PC-9 (cell line): ENCODE data around the gene CCNE1. TPM values are rescaled to one million over a fixed set of nuclear protein-coding genes. Genes with fewer than 3 reads are reported as not detected.
A peak's percentile ranks its signal among the peaks of the same experiment; 100 is the strongest.

Experiments used
- BruUV-seq: library from RNA; stranded (reverse); fragments of 400-500 nt; replicated peaks from 2 replicates; lab custom pipeline; 2021; lab: Mats Ljungman, UMichigan
- CTCF ChIA-PET: fragments of 300-600 bp; sonication (Branson Sonifier 250); formaldehyde crosslinking; loops from one replicate; lab custom pipeline; 2022; ENCODE audit warnings: antibody characterized with exemption; lab: Charles Lee
- POLR2A ChIA-PET: fragments of 300-600 bp; sonication (Branson Sonifier 250); formaldehyde crosslinking; loops from one replicate; lab custom pipeline; 2022; ENCODE audit warnings: antibody characterized with exemption; ENCODE audit not compliant: unreplicated experiment; lab: Charles Lee
- DNase-seq, 2 experiments: peaks; one replicate each; pipeline versions ENCODE4 v3.0.0 to v3.0.0-alpha.2; 2015 to 2022; ENCODE audit warnings: mixed read lengths in 1 of 2
- H2AFZ ChIP-seq: fragments of 200-600 bp; sonication (generic); 2 replicates; pipeline ENCODE4 v1.8.1; 2017; ENCODE audit warnings: antibody characterized with exemption
- H3F3A ChIP-seq: fragments of 200-600 bp; sonication (generic); 2 replicates; pipeline ENCODE4 v1.8.1; 2017; ENCODE audit warnings: antibody characterized with exemption, mild to moderate bottlenecking, low read depth; ENCODE audit not compliant: insufficient read depth
- H3K27ac ChIP-seq: fragments of 200-600 bp; sonication (generic); 2 replicates; pipeline ENCODE4 v1.6.1; 2016; ENCODE audit warnings: mixed run types
- H3K27me3 ChIP-seq: fragments of 200-600 bp; sonication (generic); 2 replicates; pipeline ENCODE4 v1.6.1; 2016; ENCODE audit warnings: low read depth, mixed run types; ENCODE audit not compliant: insufficient read depth
- H3K36me3 ChIP-seq: fragments of 200-600 bp; sonication (generic); 2 replicates; pipeline ENCODE4 v1.6.1; 2016; ENCODE audit warnings: low read depth, mixed run types
- H3K4me1 ChIP-seq: fragments of 200-600 bp; sonication (generic); replicated peaks from 2 replicates; pipeline ENCODE4 v1.6.1; 2016; ENCODE audit warnings: mixed run types; ENCODE audit not compliant: insufficient read depth
- H3K4me2 ChIP-seq: fragments of 200-600 bp; sonication (generic); 2 replicates; pipeline ENCODE4 v1.6.1; 2017; ENCODE audit warnings: mixed run types
- H3K4me3 ChIP-seq: fragments of 200-600 bp; sonication (generic); 2 replicates; pipeline ENCODE4 v1.6.1; 2016; ENCODE audit warnings: mixed run types
- H3K79me2 ChIP-seq: fragments of 200-600 bp; sonication (generic); 2 replicates; pipeline ENCODE4 v1.6.1; 2017; ENCODE audit warnings: low read depth, mixed run types
- H3K9me2 ChIP-seq: fragments of 200-600 bp; sonication (generic); 2 replicates; pipeline ENCODE4 v1.8.1; 2017; ENCODE audit warnings: mild to moderate bottlenecking; ENCODE audit not compliant: insufficient read depth
- H3K9me3 ChIP-seq: fragments of 200-600 bp; sonication (generic); 2 replicates; pipeline ENCODE4 v1.8.1; 2016; ENCODE audit warnings: low read depth; ENCODE audit not compliant: insufficient read depth
- H4K20me1 ChIP-seq: fragments of 200-600 bp; sonication (generic); 2 replicates; pipeline ENCODE4 v1.8.1; 2017; ENCODE audit not compliant: insufficient read depth
- EZH2 ChIP-seq: fragments of 200-600 bp; sonication (generic); IDR thresholded peaks from 2 replicates; pipeline ENCODE4 v1.8.0; 2017; ENCODE audit warnings: antibody characterized with exemption, low read depth
- intact Hi-C: fragments of 100-400 bp; cut with micrococcal nuclease; formaldehyde crosslinking; loops from one replicate; pipeline ENCODE4 v1.10.0; 2022; ENCODE audit not compliant: unreplicated experiment
- total RNA-seq: library from RNA; stranded (reverse); gene quantifications from 2 replicates; pipeline ENCODE4 v1.2.3, GENCODE V29; 2021
- TF ChIP-seq, protein P1 (sequence below): fragments of 200-600 bp; sonication (generic); conservative IDR thresholded peaks from 2 replicates; pipeline ENCODE4 v1.6.1; 2017; ENCODE audit warnings: mixed run types, antibody characterized with exemption, mild to moderate bottlenecking, moderate library complexity

CCNE1 gene
- total RNA-seq, 1 experiment from 2014 or later = 10.6 TPM

DNA sequence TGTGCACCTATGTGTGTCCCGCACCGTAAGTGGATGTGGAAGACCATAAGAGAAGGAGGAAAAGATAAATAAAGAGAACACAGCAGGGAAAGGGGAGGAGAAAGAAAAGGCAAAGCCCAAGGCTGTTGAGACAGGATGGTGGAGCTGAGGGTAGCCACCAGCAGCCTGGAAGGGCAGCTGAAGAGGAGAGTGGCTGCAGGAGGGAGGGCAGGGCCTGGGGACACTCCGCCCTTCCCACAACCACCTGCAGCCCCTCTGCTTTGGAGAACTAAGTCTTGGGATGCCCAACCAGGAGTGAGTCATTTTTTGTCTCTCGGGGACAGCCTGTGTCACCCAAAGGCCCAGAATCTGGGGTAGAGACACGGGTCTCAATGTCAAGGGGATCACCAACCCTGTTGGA is 26.4 kb upstream of the CCNE1 start:
- ChIA-PET CTCF (no interaction called here), POLR2A (no interaction called here)
- no peaks in the 10 kb centered on the region for H3F3A ChIP-seq
- BruUV-seq = no TSS peak
- no peak for DNase-seq
- no peaks in the 10 kb centered on the region for H3K27me3 ChIP-seq
- no peaks in the 10 kb centered on the region for H3K9me3 ChIP-seq
- H3K27ac ChIP-seq = no peak overlapping the region
- TF ChIP-seq EZH2 = no peak
- TF ChIP-seq, protein P1, sequence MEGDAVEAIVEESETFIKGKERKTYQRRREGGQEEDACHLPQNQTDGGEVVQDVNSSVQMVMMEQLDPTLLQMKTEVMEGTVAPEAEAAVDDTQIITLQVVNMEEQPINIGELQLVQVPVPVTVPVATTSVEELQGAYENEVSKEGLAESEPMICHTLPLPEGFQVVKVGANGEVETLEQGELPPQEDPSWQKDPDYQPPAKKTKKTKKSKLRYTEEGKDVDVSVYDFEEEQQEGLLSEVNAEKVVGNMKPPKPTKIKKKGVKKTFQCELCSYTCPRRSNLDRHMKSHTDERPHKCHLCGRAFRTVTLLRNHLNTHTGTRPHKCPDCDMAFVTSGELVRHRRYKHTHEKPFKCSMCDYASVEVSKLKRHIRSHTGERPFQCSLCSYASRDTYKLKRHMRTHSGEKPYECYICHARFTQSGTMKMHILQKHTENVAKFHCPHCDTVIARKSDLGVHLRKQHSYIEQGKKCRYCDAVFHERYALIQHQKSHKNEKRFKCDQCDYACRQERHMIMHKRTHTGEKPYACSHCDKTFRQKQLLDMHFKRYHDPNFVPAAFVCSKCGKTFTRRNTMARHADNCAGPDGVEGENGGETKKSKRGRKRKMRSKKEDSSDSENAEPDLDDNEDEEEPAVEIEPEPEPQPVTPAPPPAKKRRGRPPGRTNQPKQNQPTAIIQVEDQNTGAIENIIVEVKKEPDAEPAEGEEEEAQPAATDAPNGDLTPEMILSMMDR = no peak
- H3K4me3 ChIP-seq = no peak overlapping the region
- H3K4me1 ChIP-seq = no peaks in the 10 kb centered on the region
- no peak overlapping the region for H3K4me2 ChIP-seq
- H3K36me3 ChIP-seq = no peaks in the 10 kb centered on the region
- intact Hi-C loops = no loop called here
- H3K9me2 ChIP-seq = no peaks in the 10 kb centered on the region
- no peak overlapping the region for H2AFZ ChIP-seq
- no peaks in the 10 kb centered on the region for H4K20me1 ChIP-seq
- no peaks in the 10 kb centered on the region for H3K79me2 ChIP-seq

DNA sequence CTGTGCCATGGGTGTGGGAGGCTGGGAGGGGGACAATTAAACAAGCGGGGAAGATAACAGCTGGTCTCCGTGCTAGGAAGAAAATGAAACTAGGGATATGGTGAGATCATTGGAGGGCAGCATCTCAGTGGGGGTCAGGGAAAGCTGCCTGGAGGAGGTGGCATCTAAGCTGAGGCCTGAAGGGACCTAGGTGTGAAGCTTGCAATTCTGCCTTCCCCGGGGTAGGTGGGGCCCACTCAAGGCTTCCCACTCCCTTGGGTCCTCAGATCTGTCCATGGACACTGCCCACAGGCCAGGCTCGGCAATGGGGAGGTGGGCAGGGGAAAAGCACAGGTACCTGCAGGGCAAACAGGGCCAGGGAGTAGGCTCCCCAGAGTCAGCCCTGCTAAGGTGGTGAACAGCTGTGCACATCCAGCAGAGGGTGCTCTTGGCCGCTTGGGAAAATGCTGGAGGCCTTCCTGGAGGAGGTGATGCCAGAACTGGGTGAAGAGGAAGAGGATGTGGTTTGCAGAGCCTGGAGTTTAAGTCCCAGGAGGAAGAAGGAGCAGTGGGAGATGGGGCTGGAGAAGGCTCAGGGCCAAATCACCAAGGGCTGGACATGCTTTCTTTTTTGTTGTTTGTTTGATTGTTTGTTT is 25.7 kb upstream of the CCNE1 start:
- TF ChIP-seq, protein P1 = peak; percentile 55
- TF ChIP-seq EZH2 = no peak
- H3K4me2 ChIP-seq = no peak overlapping the region
- H4K20me1 ChIP-seq = no peaks in the 10 kb centered on the region
- H3K9me2 ChIP-seq = no peaks in the 10 kb centered on the region
- H3F3A ChIP-seq = no peaks in the 10 kb centered on the region
- no peaks in the 10 kb centered on the region for H3K79me2 ChIP-seq
- H3K4me3 ChIP-seq = no peak overlapping the region
- H3K4me1 ChIP-seq = no peaks in the 10 kb centered on the region
- H2AFZ ChIP-seq = no peak overlapping the region
- ChIA-PET CTCF (no interaction called here), POLR2A (no interaction called here)
- intact Hi-C loops = no loop called here
- H3K27ac ChIP-seq = no peak overlapping the region
- H3K27me3 ChIP-seq = no peaks in the 10 kb centered on the region
- DNase-seq = no peak
- no peaks in the 10 kb centered on the region for H3K36me3 ChIP-seq
- BruUV-seq = no TSS peak
- no peaks in the 10 kb centered on the region for H3K9me3 ChIP-seq

DNA sequence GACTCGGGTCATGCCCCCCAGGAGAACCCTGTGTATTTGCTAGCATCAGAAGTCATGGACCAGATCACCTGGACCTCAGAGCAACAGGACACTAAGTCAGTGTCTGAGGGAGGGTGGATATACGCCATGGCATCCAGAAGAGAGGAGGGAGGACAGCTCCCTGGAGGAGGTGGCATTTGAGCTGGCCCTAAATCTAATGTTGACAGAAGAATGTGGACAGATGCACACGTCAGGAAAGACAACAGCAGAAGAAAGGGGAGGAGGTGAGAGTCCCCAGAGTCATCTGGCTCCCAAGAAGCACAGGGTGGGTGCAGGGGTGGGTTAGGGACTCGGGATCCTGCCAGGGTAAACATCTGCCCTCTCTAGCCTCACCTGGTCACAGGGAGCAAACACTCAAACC is 24.5 kb upstream of the CCNE1 start:
- intact Hi-C loops = no loop called here
- BruUV-seq = no TSS peak
- ChIA-PET CTCF (no interaction called here), POLR2A (no interaction called here)
- Histone ChIP-seq H4K20me1 (no peaks in the 10 kb centered on the region), H3K4me2 (no peak overlapping the region), H3K36me3 (no peaks in the 10 kb centered on the region), H3K27me3 (no peaks in the 10 kb centered on the region), H2AFZ (no peak overlapping the region), H3K27ac (no peak overlapping the region), H3K9me3 (no peaks in the 10 kb centered on the region), H3K9me2 (no peaks in the 10 kb centered on the region), H3K79me2 (no peaks in the 10 kb centered on the region), H3K4me1 (no peaks in the 10 kb centered on the region), H3F3A (no peaks in the 10 kb centered on the region), H3K4me3 (no peak overlapping the region)
- no peak for TF ChIP-seq EZH2
- TF ChIP-seq, protein P1 = no peak
- no peak for DNase-seq
